ENCODE results near the gene AGBL4.

GRCh38 chr1:49694251-49694827 is 329.4 kb downstream of the AGBL4 start:
- TF ChIP-seq NFXL1 (CRISPR knock-in tag; IDR thresholded peaks at IDR 0.05) (no peak), STAG1 (CRISPR knock-in tag; IDR thresholded peaks at IDR 0.05; ENCODE audit: borderline replicate concordance) (no peak), SIN3A (IDR thresholded peaks at IDR 0.05; ENCODE audit: borderline replicate concordance in 2 of 2, control insufficient read depth in 1 of 2, low read depth in 2 of 2, low read length in 2 of 2) (no peak), POLR2A (conservative IDR thresholded peaks at IDR 0.05) (no peak), NFE2L1 (tag; IDR thresholded peaks at IDR 0.05; ENCODE audit: borderline replicate concordance, low read depth) (no peak), POLR2AphosphoS2 (IDR thresholded peaks at IDR 0.05; ENCODE audit: low read length) (no peak), ZNF263 (CRISPR knock-in tag; IDR thresholded peaks at IDR 0.05; ENCODE audit: borderline replicate concordance) (no peak), FOXJ3 (CRISPR knock-in tag; IDR thresholded peaks at IDR 0.05) (no peak), POLR3A (IDR thresholded peaks at IDR 0.05; ENCODE audit: borderline replicate concordance, extremely low read depth, insufficient read depth, insufficient read length) (no peak), FOSL1 (tag; conservative IDR thresholded peaks at IDR 0.05) (no peak), CTCF (IDR thresholded peaks at IDR 0.05 in 2 of 3, conservative IDR thresholded peaks at IDR 0.05 in 1 of 3; ENCODE audit: insufficient read depth in 2 of 3, low read depth in 1 of 3, low read length in 3 of 3) (no peak)
